Measurements from ENCODE around the gene SAXO1. TPM values are rescaled to one million over a fixed set of nuclear protein-coding genes. Genes with fewer than 3 reads are reported as not detected.

The SAXO1 gene, protein sequence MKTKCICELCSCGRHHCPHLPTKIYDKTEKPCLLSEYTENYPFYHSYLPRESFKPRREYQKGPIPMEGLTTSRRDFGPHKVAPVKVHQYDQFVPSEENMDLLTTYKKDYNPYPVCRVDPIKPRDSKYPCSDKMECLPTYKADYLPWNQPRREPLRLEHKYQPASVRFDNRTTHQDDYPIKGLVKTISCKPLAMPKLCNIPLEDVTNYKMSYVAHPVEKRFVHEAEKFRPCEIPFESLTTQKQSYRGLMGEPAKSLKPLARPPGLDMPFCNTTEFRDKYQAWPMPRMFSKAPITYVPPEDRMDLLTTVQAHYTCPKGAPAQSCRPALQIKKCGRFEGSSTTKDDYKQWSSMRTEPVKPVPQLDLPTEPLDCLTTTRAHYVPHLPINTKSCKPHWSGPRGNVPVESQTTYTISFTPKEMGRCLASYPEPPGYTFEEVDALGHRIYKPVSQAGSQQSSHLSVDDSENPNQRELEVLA
- total RNA-seq = 0.05 TPM in 1 of 2 replicates, not detected in the other

DNA sequence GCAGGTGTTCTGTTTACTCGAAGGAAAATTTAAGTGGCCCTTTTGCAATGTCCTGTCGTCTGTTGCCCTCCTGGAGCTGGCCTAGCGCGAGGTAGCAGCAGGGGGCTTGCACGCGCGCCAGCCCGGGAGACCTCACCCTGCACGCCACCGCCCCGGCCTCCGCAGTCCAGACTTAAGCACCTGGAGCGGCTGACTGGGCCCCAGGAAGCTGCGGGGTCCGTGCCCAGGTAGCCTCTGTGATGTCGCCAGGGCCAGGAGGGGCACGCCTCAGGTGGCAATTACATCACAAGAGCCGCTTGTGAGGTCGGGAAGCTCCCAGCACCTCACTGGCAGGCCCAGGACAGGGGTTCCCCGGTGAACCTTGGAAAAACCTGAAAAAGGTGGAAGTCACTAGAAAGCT, at the start of gene SAXO1:
Gene SAXO1, minus strand, starts transcription at position 195 of the 400 bp plus-strand sequence. CDS start 301 bp downstream, outside the sequence.

DNA sequence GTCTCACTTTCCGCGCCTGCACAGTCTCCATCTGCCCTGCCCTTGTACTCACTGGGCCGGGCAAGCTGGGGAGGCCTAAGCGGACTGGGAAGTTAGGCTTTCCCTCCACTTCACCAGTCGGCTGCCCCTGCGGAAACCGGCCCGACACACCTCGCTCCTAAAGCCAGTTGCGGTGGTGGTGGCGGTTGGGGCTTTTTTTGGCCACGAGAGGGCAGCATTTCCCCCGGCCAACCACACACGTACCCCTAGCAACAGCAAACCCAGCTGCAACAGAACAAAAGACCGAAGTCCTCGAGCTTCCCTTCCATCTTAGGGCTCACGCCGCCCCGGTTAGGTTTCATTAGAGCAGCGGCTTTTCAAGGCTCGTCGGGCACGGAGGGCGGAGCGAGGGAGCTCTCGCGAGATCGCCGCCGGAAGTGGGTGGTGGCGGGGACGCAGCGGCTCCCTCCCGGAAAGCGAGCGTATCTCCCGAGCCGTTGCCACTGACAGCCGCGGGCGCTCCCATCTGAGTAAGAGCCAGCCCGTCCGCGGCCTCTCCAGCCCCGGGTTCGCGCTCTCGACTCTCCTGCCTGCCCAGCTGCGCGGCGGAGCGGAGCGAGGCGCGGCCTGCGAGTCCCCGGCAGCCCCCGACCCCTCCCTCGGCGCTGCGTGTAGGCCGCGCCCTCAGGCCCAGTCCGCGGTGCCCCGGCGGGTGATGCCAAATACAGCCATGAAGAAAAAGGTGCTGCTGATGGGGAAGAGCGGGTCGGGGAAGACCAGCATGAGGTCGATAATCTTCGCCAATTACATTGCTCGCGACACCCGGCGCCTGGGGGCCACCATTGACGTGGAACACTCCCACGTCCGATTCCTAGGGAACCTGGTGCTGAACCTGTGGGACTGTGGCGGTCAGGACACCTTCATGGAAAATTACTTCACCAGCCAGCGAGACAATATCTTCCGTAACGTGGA, 16.2 kb upstream of the SAXO1 start, which contains the start of gene RRAGA:
Gene RRAGA, plus strand, starts transcription at position 462 of the 951 bp plus-strand sequence. Its CDS starts 233 bp downstream, at position 695.

Other genes starting within 250 kb of the SAXO1 start
- 46.3 and 51.2 TPM in 2 replicates for gene RRAGA, start 16.2 kb upstream of the SAXO1 start, total RNA-seq
- 10.7 and 20.9 TPM in 2 replicates for gene HAUS6, start 69.7 kb upstream of the SAXO1 start, total RNA-seq
- 91.2 and 218 TPM in 2 replicates for gene PLIN2, start 94.3 kb upstream of the SAXO1 start, total RNA-seq
- gene DENND4C, start 197.5 kb upstream of the SAXO1 start, total RNA-seq = 43.7 and 53.6 TPM in 2 replicates